ENCODE data around the gene OTOG. TPM values are rescaled to one million over a fixed set of nuclear protein-coding genes. Genes with fewer than 3 reads are reported as not detected.

Gene OTOG
- total and polyA plus RNA-seq, 2 of the 8 experiments (the other 6 are each of a cell fraction or from before 2014, with no cell fraction given): 0.41 to 1.5 TPM

DNA sequence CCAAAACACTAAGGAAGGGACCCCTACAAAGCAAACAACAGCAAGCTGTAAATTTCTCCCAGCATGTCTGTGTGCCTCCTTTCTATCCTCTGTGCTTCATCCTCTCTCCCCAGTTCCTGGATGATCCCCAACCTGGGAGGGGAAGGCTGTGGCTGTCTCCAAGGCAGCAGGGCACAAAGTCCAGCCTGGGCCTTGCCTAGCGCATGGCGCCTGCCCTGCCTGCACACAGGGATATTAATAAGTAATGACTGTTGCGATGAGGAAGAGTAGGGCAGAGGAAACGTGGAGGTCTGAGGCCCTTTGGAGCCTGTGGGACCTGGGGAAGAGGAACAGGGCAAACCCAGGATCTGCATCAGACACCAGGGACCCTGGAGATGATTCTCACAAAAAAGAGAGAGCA, 4.8 kb upstream of the OTOG start (continued):
- TF ChIP-seq EGR1 (IDR thresholded peaks at IDR 0.05; ENCODE audit: borderline replicate concordance, low read depth, low read length): no peak
- no peak for TF ChIP-seq SIN3A (conservative IDR thresholded peaks at IDR 0.05 in 1 of 2, IDR thresholded peaks at IDR 0.05 in 1 of 2; ENCODE audit: low read depth in 1 of 2, low read length in 2 of 2)
